GM19463 (cell line): Measurements from ENCODE around the gene SIRT2.
A peak's percentile ranks its signal among the peaks of the same experiment; 100 is the strongest.

Experiments used
- ATAC-seq: cut with Tn5 transposase; IDR thresholded peaks from one replicate; pipeline ENCODE4 v1.9.1; 2021; ENCODE audit warnings: mild to moderate bottlenecking, moderate library complexity; ENCODE audit not compliant: unreplicated experiment

Gene SIRT2

DNA sequence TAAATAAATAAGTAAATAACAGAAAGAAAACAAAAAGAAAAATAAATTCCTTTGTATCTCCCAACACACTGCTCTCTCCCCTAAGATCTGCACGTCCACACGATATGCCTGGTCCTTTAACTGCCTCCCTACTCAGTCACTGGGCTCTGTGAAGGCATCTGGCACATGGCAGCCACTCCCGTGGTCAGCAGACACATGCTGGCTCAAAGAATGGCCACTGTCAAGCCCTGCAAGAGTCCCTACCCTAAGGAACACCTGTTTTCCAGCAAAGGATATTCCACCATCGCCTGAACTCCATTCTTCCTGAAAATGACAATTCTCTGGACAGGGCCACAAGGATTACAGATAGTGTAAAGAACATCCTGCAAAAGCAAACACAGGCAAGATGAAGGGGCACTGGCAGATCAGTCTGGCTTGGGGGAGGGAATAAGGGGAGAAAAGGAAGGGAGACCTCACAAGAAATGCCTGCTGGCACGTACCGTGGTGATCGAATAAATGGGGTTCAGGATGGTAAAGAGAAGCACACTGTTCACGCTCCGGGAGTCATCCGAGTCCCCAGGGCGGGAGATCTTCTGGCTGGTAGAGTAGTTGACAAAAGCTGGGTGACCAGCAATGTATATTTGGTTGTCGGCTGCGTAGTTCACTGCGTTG, 53.9 kb downstream of the SIRT2 start:
- ATAC-seq = no peak

DNA sequence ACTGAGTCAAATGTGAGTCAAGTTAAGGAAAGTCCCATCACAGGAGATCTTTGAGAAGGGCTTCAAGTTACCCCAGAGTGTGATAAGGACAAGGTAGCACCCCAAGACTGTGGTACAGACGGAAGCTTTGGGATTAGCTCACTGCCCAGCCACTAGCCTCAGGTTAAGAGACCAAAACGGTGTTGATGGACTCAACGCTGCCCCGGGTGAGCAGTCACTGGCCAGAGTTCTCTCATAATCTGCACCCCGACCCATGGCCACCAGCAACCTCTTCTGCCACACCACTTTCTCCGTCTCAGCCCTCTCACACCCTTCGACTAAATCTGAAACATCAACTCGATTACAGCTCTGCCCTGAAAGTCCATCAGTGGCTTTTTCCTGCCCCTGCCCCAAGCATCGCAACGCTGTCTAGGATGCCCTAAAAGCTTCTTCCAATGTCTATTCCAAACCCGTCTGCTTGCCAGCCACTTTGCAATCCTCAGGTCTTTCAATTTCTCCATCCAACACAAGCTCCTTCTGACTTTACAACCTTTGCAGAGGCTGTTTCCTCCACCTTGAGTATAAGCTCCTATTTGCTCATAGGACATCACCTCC, 55.2 kb downstream of the SIRT2 start:
- ATAC-seq = no peak

- no peak for ATAC-seq
Observed at GRCh38 chr19:38843175-38843758, 56.2 kb downstream of the SIRT2 start.

- ATAC-seq = no peak
Observed at GRCh38 chr19:38842439-38843174, 56.8 kb downstream of the SIRT2 start.

DNA sequence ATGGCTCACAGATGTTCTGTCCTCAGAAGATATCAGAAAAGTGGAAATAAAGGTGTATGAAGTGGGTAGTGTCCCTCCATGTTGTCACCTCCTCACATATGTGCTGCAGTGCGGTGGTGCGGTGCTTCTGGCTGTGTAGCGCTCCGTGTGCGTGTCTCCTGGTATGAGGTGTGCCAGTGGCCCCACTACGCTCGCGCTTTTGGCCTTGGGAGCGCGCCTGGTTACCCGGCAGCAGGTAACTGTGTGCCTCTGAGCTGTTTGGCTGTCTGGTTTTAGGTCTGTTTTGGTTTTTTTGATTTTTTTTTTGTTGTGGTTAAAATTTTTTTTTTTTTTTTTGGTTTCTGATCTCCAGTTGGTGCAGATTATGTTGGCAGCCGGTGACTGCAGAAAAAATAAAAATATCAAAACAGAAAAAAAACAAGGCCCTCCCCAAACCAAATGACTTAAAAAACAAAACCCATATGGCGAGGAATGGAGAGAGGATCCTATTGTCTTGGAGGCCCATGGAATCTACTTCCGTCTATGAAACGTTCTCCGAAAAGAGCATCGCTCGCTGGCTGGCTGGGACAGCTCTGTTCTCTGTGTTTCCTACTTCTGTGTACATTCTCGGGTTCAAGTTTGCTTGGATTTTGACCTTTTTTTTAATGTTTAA, 57.5 kb downstream of the SIRT2 start:
- no peak for ATAC-seq

DNA sequence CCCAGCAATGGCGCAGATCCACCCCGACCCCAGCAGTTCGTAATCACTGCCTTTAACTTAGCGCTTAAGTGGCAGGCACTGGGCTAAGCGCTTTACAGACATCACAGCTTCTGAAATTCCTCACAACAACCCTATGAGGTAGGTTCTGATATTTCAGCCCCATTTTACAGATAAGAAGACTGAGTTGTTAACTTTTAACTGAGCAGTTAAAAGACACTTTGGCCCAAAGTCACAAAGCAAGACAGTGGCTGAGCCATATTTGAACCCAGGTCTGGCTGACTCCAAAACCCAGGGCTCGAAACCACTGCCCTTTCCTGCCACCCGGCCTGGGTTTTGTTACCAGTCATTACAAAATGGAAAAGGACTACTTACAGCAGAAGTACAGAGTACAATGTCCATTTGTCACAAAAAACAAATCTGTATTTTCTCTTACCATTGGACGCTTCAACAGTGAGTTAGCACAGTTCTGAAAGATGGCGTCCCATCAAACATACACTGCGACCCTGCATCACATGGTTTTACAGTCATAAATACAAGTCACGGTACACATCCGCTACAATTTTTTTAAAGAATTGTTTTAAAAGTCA, 58.1 kb downstream of the SIRT2 start:
- ATAC-seq = no peak

GRCh38 chr19:38840583-38840968, 58.8 kb downstream of the SIRT2 start:
- no peak for ATAC-seq

DNA sequence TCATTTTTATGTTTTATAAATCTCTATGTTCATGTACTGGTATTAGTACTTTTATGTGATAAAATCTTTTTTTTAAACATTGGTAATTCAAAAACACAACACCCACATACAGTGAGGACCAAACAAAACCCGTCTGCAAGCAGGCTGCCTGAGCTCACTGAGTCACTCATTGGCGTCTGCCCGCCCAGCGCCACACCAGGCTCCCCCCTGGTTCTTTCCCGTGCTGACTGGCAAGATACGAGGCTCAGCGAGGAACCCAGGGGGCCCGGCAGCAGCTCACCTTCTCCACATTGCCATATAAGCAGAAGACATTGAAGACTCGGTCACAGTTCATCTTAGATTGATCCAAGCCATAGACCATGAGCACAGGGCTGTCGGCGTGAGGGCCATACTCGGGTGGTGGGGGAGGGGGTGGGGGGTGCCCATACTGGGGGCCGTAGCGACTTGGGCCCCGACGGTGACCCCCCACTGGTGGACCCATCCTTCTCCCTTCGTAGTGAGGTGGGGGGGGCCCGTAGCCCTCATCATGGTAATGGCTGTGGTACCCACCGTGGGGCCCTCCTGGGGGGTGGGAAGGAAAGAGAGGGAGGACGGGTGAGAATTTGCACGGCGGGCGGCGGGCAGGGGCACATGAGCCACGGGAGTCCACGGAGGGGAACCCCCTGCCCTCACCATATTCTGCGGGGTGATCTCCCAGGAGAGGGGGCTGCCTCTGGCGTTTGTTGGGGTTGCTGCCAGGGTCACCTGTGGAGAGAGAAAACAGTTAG, 59.4 kb downstream of the SIRT2 start:
- no peak for ATAC-seq

GRCh38 chr19:38838986-38839761, 60.2 kb downstream of the SIRT2 start:
- no peak for ATAC-seq

DNA sequence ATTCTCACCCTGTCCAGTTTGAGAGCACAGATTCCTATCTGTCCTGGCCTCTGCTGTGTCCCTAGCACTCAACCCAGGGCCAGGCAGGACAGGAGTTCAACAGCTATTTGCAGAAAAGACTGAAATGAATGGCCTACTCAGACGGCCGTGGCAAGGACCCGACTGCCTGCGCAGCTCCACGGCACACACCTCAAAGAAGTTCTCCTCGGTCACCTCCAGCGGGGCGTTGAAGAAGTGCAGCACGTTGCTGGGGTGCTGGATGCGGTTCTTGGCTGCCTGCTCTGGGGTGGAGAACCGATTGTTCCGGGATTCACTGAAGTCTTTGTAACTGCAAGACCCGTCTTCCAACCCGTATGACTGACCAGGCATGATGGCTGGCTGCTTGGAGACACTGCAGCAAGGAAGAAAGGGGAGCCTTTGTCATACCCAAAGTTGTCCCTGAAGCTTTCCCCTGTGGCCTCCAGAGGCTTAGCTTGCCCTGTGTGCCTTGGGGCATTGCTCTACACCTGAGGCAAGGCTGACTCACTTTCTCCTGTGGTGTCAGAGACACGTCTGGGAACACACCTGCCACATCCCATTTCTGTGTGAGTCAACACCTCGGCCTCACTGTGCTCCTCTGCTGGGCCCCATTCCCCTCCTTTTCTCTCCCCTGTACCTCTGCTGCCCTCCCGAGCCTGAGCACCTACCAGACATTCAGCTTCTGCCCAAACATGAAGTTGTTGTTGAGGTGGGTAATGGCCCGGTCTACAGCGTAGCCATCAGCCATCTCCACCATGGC, 61.0 kb downstream of the SIRT2 start:
- ATAC-seq = no peak

GRCh38 chr19:38837656-38838121, 61.7 kb downstream of the SIRT2 start:
- ATAC-seq = no peak

DNA sequence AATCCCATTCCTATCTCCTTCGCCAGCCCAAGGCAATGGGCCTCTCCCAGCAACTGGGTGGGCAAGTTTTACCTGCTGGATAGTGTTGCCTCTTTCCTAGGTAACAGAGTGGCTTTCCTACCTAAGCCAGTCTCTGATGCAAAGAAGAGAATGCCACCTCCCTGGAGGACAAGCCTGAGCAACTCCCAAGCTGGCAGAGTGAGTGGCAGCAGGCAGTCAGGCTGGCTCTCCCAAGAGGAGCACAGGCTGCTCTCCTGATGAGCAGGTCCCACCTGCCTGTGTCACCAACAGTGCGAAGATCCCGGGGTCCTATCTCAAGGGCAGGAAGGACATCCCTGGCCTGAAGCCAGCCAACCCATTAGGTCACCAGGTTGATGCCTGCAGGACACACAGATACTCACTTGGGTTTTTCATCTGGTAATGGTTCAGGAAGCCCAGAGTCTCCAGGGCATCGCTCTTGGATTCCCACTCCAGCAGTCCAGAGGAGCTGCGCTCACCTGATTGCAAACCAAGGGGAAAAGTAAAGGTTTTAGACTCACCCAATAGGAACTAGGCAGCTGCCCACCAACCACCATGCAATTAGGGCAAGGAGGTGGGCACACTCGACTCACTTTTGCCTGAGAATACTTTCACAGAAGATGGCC, 62.3 kb downstream of the SIRT2 start:
- ATAC-seq = no peak

DNA sequence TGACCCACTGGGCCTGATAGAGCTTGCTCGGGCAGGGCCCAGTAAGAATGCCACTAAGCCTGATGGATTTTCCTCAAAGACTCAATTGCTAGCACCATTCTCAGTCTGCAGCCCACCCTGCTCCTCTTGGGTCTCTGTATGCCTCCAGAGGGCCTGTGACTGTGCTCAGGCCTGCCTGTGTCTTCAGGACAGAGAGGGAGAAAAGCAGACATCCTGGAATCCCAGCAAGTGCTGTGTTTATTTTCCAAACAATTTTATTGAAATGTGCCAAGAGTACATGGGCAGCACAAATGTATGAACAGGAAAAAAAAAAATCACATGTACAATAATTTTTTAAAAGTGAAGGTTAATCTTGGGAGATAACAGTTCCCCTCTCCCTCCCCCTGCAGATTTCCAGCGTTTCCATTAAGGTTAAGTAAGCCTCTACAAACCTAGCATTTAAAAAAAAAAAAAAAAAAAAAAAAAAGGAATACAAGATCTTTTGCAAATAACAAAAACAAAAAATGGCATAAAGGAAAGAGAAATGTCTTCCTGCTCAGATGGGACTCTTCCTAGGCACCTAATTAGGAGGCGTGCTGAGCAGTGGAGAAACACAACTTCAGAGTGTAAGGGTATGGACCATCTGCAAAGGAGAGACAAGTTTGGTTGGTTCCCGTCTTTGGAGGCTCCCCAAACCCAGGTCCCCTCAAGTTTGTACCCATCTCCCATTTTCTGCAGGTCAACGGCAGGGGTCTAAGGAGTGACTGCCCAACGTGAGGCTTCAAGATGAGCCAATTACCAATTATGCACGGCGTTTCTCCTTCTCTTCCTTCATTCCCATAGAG, 63.0 kb downstream of the SIRT2 start:
- no peak for ATAC-seq

DNA sequence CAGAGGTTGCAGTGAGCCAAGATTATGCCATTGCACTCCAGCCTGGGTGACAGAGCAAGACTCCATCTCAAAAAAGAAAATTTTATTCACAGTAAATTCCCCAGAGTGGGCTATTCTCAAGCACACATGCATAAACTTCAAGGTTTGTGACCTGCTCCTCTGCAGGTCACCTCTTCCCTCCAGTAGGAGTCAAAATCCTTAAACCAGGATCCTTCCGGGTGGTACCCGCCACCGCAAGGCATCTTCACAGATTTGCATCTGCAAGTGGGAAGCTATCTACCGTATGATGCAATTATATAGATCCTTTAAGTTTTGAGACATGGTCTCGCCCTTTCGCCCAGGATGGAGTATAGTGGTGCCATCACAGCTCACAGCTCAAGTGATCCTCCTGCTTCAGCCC, 64.8 kb downstream of the SIRT2 start:
- ATAC-seq = no peak

DNA sequence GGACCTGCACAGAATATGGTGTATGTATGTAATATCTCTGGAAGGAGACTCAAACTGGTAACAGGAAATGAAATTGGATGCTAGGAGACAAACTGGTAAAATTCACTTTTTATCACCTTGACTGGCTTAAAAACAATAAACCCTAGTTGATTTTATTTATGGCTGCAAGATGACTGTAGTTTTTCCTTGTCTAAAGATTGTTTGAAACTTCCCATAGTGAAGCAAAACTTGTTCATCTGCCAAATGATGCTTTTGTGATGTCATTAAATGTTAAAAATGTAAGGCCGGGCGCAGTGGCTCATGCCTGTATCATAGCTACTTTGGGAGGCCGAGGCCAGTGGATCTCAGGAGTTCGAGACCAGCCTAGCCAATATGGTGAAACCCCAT, 65.3 kb downstream of the SIRT2 start:
- ATAC-seq = no peak

GRCh38 chr19:38833092-38833425, 66.4 kb downstream of the SIRT2 start:
- ATAC-seq = no peak

DNA sequence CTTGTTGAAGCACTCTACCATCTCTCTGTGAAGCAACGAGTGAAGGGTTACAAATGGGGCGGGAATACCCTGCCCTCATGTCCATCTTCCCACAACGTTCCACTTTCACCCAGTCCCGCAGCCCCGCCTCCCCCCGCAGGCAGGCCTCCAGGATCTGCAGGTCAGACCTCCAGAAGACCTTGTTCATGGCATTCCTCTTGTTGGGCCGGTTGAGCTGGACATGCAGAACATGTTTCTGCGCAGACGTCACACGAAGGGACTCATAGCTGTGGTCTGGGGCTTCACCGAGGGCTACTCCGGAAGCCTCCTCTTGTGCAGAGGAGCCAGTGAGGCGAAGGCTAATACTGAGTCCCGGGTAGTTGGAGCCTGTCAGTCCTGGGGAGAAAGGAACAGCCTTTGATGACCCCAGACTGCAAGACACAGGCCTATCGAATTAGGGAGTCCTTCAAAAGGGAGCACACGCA, 68.2 kb downstream of the SIRT2 start:
- peak; percentile 40 for ATAC-seq
